Motor neuron (in vitro differentiated cells): ENCODE data around the gene C3orf18. TPM values are rescaled to one million over a fixed set of nuclear protein-coding genes. Genes with fewer than 3 reads are reported as not detected.
A peak's percentile ranks its signal among the peaks of the same experiment; 100 is the strongest.

Experiments
- ATAC-seq, 8 experiments: fragments of 200-7000 bp; cut with Tn5 transposase; replicated peaks in 6 of 8; 2 replicates each; pipeline ENCODE4 v1.8.0; 2021; ENCODE audit warnings: mild to moderate bottlenecking in 8 of 8, moderate library complexity in 8 of 8
- H3K27ac ChIP-seq, 2 donors: fragments of 250-450 bp; sonication (Bioruptor Pico); 2 replicates each; pipeline ENCODE4 v1.9.0; 2021; ENCODE audit warnings: antibody characterized with exemption in 2 of 2, mild to moderate bottlenecking in 2 of 2, moderate library complexity in 1 of 2
- H3K4me1 ChIP-seq, 2 donors: fragments of 250-450 bp; sonication (Bioruptor Pico); replicated peaks in 1 of 2; 2 replicates each; pipeline ENCODE4 v1.6.1; 2021; ENCODE audit warnings: antibody characterized with exemption in 2 of 2, mild to moderate bottlenecking in 2 of 2, moderate library complexity in 1 of 2
- H3K4me3 ChIP-seq, 5 donors: fragments of 250-450 bp; sonication (Bioruptor Pico); 2 replicates each; pipeline ENCODE4 v1.9.0; 2021; ENCODE audit warnings: antibody characterized with exemption in 5 of 5, mild to moderate bottlenecking in 5 of 5, moderate library complexity in 4 of 5
- WGBS, 10 experiments: fragments of 450-650 bp; shearing (Covaris generic); methylation state at CpG; one replicate each; pipeline ENCODE4 v1.0.0; 2022; 5-methylcytosine and 5-hydroxymethylcytosine counted together
- in situ Hi-C, 9 experiments: fragments of 400-800 bp; cut with MboI; loops; one replicate each; pipeline ENCODE4 v1.15.0; 2021; ENCODE audit warnings: low sequenced_read_pairs in 9 of 9, low pct_unique_long_range_greater_than_20kb in 2 of 9; ENCODE audit not compliant: unreplicated experiment in 9 of 9
- total RNA-seq, 8 experiments: library from RNA; unstranded; fragments of 300-600 nt; gene quantifications; 2 replicates each; pipeline versions ENCODE4 v1.2.3 to v1.2.4, GENCODE V29; 2022

The C3orf18 gene
- total RNA-seq, 8 experiments from 2014 or later, result 7.4 to 12.3 (median 10.7) TPM

- Histone ChIP-seq H3K4me3 (no peak overlapping the region), H3K27ac (no peak overlapping the region), H3K4me1 (peaks cover 47 to 52% of the 10 kb centered on the region in 2 donors)
- no peak for ATAC-seq
- 20 to 100% (median 80%) methylated on average over 1 to 6 of the region's 9 CpGs; no CpG with 5 or more reads in 2 of the 10 experiments for WGBS, 10 experiments
- in situ Hi-C loops, result loop anchor here in 3 of 9 experiments (25.0 kb wide), 1 partner anchor 98 kb away; no protein-coding TSS in a partner anchor
These were observed 32.7 kb downstream of the C3orf18 start for GRCh38 chr3:50534681-50535330.

- WGBS, 10 experiments, result 17 to 58% methylated on average over 1 to 3 of the region's 9 CpGs; no CpG with 5 or more reads in 8 of the 10 experiments
- peak overlapping the region; percentile 3 to 39 for H3K27ac ChIP-seq
- peak in 5 of 8 experiments; percentile 56 to 77 (median 69) for ATAC-seq
- H3K4me1 ChIP-seq, result peaks cover 47 to 50% of the 10 kb centered on the region in 2 donors
- H3K4me3 ChIP-seq, result no peak overlapping the region
- in situ Hi-C loops, result loop anchor here in 3 of 9 experiments (25.0 kb wide), 1 partner anchor 97 kb away; no protein-coding TSS in a partner anchor
These were observed 33.6 kb downstream of the C3orf18 start for GRCh38 chr3:50533807-50534461.

GRCh38 chr3:50533316-50533715 lies 34.2 kb downstream of the C3orf18 start:
- peak in 5 of 8 experiments; percentile 65 to 83 (median 71) for ATAC-seq
- in situ Hi-C loops, result loop anchor here in 3 of 9 experiments (25.0 kb wide), 1 partner anchor 96 kb away; no protein-coding TSS in a partner anchor
- WGBS, 10 experiments, result 35 to 82% (median 53%) methylated on average over 2 to 10 of the region's 13 CpGs; no CpG with 5 or more reads in 4 of the 10 experiments
- Histone ChIP-seq H3K4me3 (no peak overlapping the region), H3K4me1 (peaks cover 44 to 47% of the 10 kb centered on the region in 2 donors), H3K27ac (peak overlapping the region; percentile 30 to 44)

GRCh38 chr3:50532062-50532705 lies 35.4 kb downstream of the C3orf18 start:
- ATAC-seq, result no peak
- peaks cover 44 to 47% of the 10 kb centered on the region in 2 donors for H3K4me1 ChIP-seq
- 76 to 100% (median 87%) methylated on average over 1 to 7 of the region's 9 CpGs; no CpG with 5 or more reads in 1 of the 10 experiments for WGBS, 10 experiments
- in situ Hi-C loops, result loop anchor here in 3 of 9 experiments (25.0 kb wide), 1 partner anchor 95 kb away; no protein-coding TSS in a partner anchor
- no peak overlapping the region for H3K4me3 ChIP-seq
- peak overlapping the region in 1 of 2 donors; percentile 30 for H3K27ac ChIP-seq

GRCh38 chr3:50531201-50531600 lies 36.3 kb downstream of the C3orf18 start:
- Histone ChIP-seq H3K27ac (no peak overlapping the region), H3K4me3 (no peak overlapping the region), H3K4me1 (peaks cover 45 to 47% of the 10 kb centered on the region in 2 donors)
- in situ Hi-C loops, result loop anchor here in 3 of 9 experiments (25.0 kb wide), 1 partner anchor 94 kb away; no protein-coding TSS in a partner anchor
- 100% methylated on average over 1 to 3 of the region's 4 CpGs; no CpG with 5 or more reads in 7 of the 10 experiments for WGBS, 10 experiments
- ATAC-seq, result no peak

- Histone ChIP-seq H3K4me1 (peaks cover 54 to 56% of the 10 kb centered on the region in 2 donors), H3K4me3 (no peak overlapping the region), H3K27ac (peak overlapping the region in 1 of 2 donors; percentile 7)
- peak in 2 of 8 experiments; percentile 9 to 25 for ATAC-seq
- in situ Hi-C loops, result loop anchor here in 3 of 9 experiments (25.0 kb wide), 1 partner anchor 93 kb away; no protein-coding TSS in a partner anchor
- WGBS, 10 experiments, result 3 to 67% (median 40%) methylated on average over 1 to 10 of the region's 48 CpGs; no CpG with 5 or more reads in 3 of the 10 experiments
These were observed 37.3 kb downstream of the C3orf18 start for GRCh38 chr3:50530001-50530970.

GRCh38 chr3:50525987-50526386 lies 41.6 kb downstream of the C3orf18 start:
- peak; percentile 38 to 98 (median 62) for ATAC-seq
- no peak overlapping the region for H3K4me3 ChIP-seq
- H3K27ac ChIP-seq, result no peak overlapping the region
- peaks cover 60 to 66% of the 10 kb centered on the region in 2 donors for H3K4me1 ChIP-seq
- 40 to 62% (median 60%) methylated on average over 2 to 4 of the region's 6 CpGs; no CpG with 5 or more reads in 6 of the 10 experiments for WGBS, 10 experiments
- in situ Hi-C loops, result loop anchor here in 3 of 9 experiments (25.0 kb wide), 1 partner anchor 89 kb away; no protein-coding TSS in a partner anchor

- ATAC-seq, result peak in 4 of 8 experiments; percentile 13 to 68 (median 51)
- no peak overlapping the region for H3K27ac ChIP-seq
- WGBS, 10 experiments, result 55 to 100% (median 61%) methylated on average over 1 to 5 of the region's 9 CpGs; no CpG with 5 or more reads in 5 of the 10 experiments
- no peak overlapping the region for H3K4me3 ChIP-seq
- in situ Hi-C loops, result loop anchor here in 3 of 9 experiments (25.0 kb wide), 1 partner anchor 88 kb away; no protein-coding TSS in a partner anchor
- peaks cover 59 to 70% of the 10 kb centered on the region in 2 donors for H3K4me1 ChIP-seq
These were observed 42.2 kb downstream of the C3orf18 start for GRCh38 chr3:50525191-50525910.

GRCh38 chr3:50524746-50525145 lies 42.8 kb downstream of the C3orf18 start:
- ATAC-seq, result peak in 2 of 8 experiments; percentile 2
- no peak overlapping the region for H3K27ac ChIP-seq
- in situ Hi-C loops, result loop anchor here in 3 of 9 experiments (25.0 kb wide), 1 partner anchor 87 kb away; no protein-coding TSS in a partner anchor
- H3K4me1 ChIP-seq, result peaks cover 55 to 66% of the 10 kb centered on the region in 2 donors
- 50 to 94% (median 65%) methylated on average over 2 to 4 of the region's 5 CpGs; no CpG with 5 or more reads in 6 of the 10 experiments for WGBS, 10 experiments
- no peak overlapping the region for H3K4me3 ChIP-seq

GRCh38 chr3:50523279-50523811 lies 44.2 kb downstream of the C3orf18 start:
- WGBS, 10 experiments, result 29 to 52% (median 46%) methylated on average over 2 to 5 of the region's 9 CpGs; no CpG with 5 or more reads in 6 of the 10 experiments
- Histone ChIP-seq H3K4me1 (peaks cover 63 to 68% of the 10 kb centered on the region in 2 donors), H3K27ac (no peak overlapping the region), H3K4me3 (no peak overlapping the region)
- ATAC-seq, result peak in 5 of 8 experiments; percentile 59 to 79 (median 75)
- in situ Hi-C loops, result no loop called here

- Histone ChIP-seq H3K27ac (no peak overlapping the region), H3K4me3 (no peak overlapping the region), H3K4me1 (peaks cover 81 to 86% of the 10 kb centered on the region in 2 donors)
- no peak for ATAC-seq
- WGBS, 10 experiments, result no CpG with 5 or more reads among the region's 5 CpGs
- in situ Hi-C loops, result no loop called here
These were observed 46.0 kb downstream of the C3orf18 start for GRCh38 chr3:50521572-50521971.
